SK-N-SH treated with all-trans-retinoic acid at 6 μM for 48 hours (cell line): Measurements from ENCODE around the gene BRD2.

Experiments used
- ATAC-seq: fragments of 200-7000 bp; cut with Tn5 transposase; 3 replicates; pipeline ENCODE4 v1.9.1; 2020; ENCODE audit warnings: mild to moderate bottlenecking, moderate library complexity
- ARNTL ChIP-seq: fragments of 450-650 bp; formaldehyde crosslinking; IDR thresholded peaks from 2 replicates; pipeline ENCODE4 v1.5.0; 2020; ENCODE audit warnings: low read depth, mild to moderate bottlenecking, moderate library complexity, borderline replicate concordance
- BACH2 ChIP-seq: fragments of 250-450 bp; sonication (Bioruptor Pico); IDR thresholded peaks from 2 replicates; pipeline ENCODE4 v1.9.0; 2021; ENCODE audit warnings: mild to moderate bottlenecking, borderline replicate concordance
- CSDC2 ChIP-seq: fragments of 250-450 bp; sonication (Bioruptor Pico); IDR thresholded peaks from 2 replicates; pipeline ENCODE4 v1.5.0; 2020; ENCODE audit warnings: mild to moderate bottlenecking, moderate library complexity
- ESRRG ChIP-seq: fragments of 250-450 bp; sonication (Bioruptor Pico); IDR thresholded peaks from 2 replicates; pipeline ENCODE4 v1.6.1; 2021; ENCODE audit warnings: mild to moderate bottlenecking
- ISL1 ChIP-seq: fragments of 250-450 bp; sonication (Bioruptor Pico); IDR thresholded peaks from 2 replicates; pipeline ENCODE4 v2.1.2; 2022; ENCODE audit warnings: mild to moderate bottlenecking, moderate library complexity
- OSR1 ChIP-seq: fragments of 250-450 bp; sonication (Bioruptor Pico); IDR thresholded peaks from 2 replicates; pipeline ENCODE4 v1.8.0; 2022; ENCODE audit warnings: moderate library complexity, mild to moderate bottlenecking, inconsistent platforms
- PPARA ChIP-seq: fragments of 250-450 bp; sonication (Bioruptor Pico); IDR thresholded peaks from 2 replicates; pipeline ENCODE4 v1.5.0; 2020; ENCODE audit warnings: mild to moderate bottlenecking, borderline replicate concordance
- RARB ChIP-seq: fragments of 250-450 bp; sonication (Bioruptor Pico); IDR thresholded peaks from 2 replicates; pipeline ENCODE4 v1.8.0; 2021; ENCODE audit warnings: mild to moderate bottlenecking, moderate library complexity
- SNAI2 ChIP-seq: fragments of 250-450 bp; sonication (Bioruptor Pico); IDR thresholded peaks from 2 replicates; pipeline ENCODE4 v1.5.0; 2020; ENCODE audit warnings: mild to moderate bottlenecking, moderate library complexity
- TCF4 ChIP-seq: fragments of 250-450 bp; sonication (Bioruptor Pico); IDR thresholded peaks from 2 replicates; pipeline ENCODE4 v1.8.0; 2021; ENCODE audit warnings: mild to moderate bottlenecking, moderate library complexity, borderline replicate concordance
- TOX ChIP-seq: fragments of 250-450 bp; sonication (Bioruptor Pico); IDR thresholded peaks from 2 replicates; pipeline ENCODE4 v1.8.0; 2021; ENCODE audit warnings: mild to moderate bottlenecking, moderate library complexity, borderline replicate concordance
- ZC3H10 ChIP-seq: fragments of 250-450 bp; sonication (Bioruptor Pico); IDR thresholded peaks from 2 replicates; pipeline ENCODE4 v1.5.1; 2021; ENCODE audit warnings: mild to moderate bottlenecking, moderate library complexity
- ZFP3 ChIP-seq: fragments of 250-450 bp; sonication (Bioruptor Pico); IDR thresholded peaks from 2 replicates; pipeline ENCODE4 v1.5.0; 2020; ENCODE audit warnings: mild to moderate bottlenecking, moderate library complexity
- ZFP30 ChIP-seq: fragments of 450-650 bp; formaldehyde crosslinking; IDR thresholded peaks from 2 replicates; pipeline ENCODE4 v1.5.0; 2022; ENCODE audit warnings: mild to moderate bottlenecking, moderate library complexity
- ZNF565 ChIP-seq: fragments of 450-650 bp; formaldehyde crosslinking; conservative IDR thresholded peaks from 2 replicates; pipeline ENCODE4 v1.5.0; 2020; ENCODE audit warnings: low read depth, mild to moderate bottlenecking, moderate library complexity
- ZNF70 ChIP-seq: fragments of 450-650 bp; formaldehyde crosslinking; IDR thresholded peaks from 2 replicates; pipeline ENCODE4 v1.5.0; 2020; ENCODE audit warnings: mild to moderate bottlenecking, moderate library complexity
- ZNF8 ChIP-seq: fragments of 450-650 bp; formaldehyde crosslinking; IDR thresholded peaks from 2 replicates; pipeline ENCODE4 v1.5.0; 2020; ENCODE audit warnings: mild to moderate bottlenecking, moderate library complexity
- TF ChIP-seq, protein P1 (sequence below): fragments of 250-450 bp; sonication (Bioruptor Pico); IDR thresholded peaks from 2 replicates; pipeline ENCODE4 v1.8.0; 2021; ENCODE audit warnings: low read depth, mild to moderate bottlenecking, moderate library complexity, borderline replicate concordance
- TF ChIP-seq, protein P2 (sequence below): fragments of 250-450 bp; sonication (Bioruptor Pico); IDR thresholded peaks from 2 replicates; pipeline ENCODE4 v1.5.0; 2020; ENCODE audit warnings: mild to moderate bottlenecking, moderate library complexity
- TF ChIP-seq, protein P3 (sequence below): fragments of 250-450 bp; sonication (Bioruptor Pico); IDR thresholded peaks from 2 replicates; pipeline ENCODE4 v1.8.0; 2020; ENCODE audit warnings: mild to moderate bottlenecking, moderate library complexity, borderline replicate concordance
- TF ChIP-seq, protein P4 (sequence below): fragments of 250-450 bp; sonication (Bioruptor Pico); IDR thresholded peaks from 2 replicates; pipeline ENCODE4 v1.5.1; 2021; ENCODE audit warnings: mild to moderate bottlenecking, moderate library complexity

BRD2 gene

DNA sequence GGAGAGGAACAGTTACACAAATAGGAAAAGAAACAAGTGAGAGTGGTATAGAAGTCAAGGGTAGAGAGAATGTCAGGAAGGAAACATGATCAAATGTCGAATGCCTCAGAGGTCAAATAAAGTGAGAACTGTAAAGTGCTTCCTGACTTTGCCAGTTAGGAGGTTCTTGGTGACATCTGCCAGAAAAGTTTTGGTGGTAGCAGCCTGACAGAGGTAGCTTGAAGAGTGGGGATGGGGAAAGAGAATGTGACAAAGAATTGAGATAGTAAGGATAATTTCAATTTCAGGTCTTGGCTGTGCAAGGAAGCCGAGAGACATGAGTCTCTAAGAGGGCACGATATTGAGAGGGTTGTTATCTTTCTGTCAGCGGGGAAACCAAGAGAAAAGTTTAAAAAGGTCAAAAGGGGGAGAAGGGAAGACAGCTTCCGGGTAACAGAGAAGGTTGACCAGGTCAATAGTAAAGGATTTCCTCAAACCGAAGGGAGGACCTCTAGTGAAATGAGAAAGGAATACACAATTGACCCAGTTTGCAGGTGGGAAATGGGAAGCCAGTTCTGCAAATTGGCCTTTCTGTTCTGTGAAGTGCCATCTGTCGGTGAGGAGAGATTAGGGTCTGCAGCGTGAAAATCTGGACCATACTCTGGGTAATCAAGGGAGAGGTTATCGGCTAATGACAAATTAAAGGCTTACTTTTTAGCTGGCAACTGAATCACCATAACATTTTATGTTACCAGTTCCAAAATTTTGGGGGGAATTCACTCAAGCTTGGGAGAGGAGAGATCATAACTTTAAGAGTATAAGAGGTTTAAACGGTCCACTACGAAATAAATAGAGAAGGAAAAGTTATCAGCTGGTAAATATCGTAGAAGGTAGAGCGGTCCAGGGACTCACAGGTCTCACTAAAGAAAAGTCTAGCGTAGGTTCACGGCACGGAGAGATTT, 973 bp upstream of the BRD2 start:
- no peak for ATAC-seq
- TF ChIP-seq PPARA (CRISPR knock-in tag) = no peak
- TF ChIP-seq, protein P1, sequence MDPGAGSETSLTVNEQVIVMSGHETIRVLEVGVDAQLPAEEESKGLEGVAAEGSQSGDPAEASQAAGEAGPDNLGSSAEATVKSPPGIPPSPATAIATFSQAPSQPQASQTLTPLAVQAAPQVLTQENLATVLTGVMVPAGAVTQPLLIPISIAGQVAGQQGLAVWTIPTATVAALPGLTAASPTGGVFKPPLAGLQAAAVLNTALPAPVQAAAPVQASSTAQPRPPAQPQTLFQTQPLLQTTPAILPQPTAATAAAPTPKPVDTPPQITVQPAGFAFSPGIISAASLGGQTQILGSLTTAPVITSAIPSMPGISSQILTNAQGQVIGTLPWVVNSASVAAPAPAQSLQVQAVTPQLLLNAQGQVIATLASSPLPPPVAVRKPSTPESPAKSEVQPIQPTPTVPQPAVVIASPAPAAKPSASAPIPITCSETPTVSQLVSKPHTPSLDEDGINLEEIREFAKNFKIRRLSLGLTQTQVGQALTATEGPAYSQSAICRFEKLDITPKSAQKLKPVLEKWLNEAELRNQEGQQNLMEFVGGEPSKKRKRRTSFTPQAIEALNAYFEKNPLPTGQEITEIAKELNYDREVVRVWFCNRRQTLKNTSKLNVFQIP (CRISPR knock-in tag) = no peak

DNA sequence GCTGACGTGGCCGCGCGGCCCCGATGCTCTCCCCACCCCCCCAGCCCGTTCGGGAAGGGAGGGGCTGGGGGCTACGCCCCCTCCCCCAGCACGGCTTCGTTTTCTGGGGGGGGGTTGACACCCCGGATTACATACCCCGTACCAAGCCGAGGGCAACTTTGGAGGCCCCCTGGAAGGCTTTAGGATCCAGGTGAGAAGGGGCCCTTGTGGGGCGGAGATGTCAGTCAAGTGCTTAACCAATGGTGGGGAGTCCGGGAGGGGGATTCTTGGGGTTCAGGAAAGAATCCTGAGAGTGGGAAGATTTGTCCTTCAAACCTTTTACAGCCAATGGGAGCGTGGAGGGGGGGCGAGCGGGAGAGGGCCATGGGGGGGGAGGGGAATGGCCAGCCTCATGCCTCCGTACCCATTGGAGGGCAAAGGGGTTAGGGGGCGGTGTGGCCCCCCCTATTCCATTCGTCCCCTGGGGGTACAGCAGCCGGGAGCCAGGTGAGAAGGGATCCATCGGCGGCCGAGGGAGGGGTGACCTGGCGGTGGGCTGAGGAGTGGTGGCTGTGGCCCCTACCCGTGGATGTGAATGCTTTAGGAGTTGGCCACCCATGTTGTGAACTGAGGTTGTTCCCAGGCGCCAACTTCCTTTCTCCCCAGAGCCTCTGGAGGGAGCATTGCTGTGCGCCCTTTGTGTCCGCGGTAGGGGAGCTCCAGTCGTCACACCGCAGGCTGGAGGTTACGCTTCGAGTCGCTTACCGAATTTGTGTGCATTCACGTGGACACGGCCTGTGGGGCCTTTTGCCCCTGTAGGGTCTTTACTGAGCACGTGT, 682 bp downstream of the BRD2 start:
- TF ChIP-seq RARB (no peak), ESRRG (no peak), TOX (no peak), ZNF565 (CRISPR knock-in tag) (no peak), ZNF70 (CRISPR knock-in tag) (no peak), SNAI2 (CRISPR knock-in tag) (no peak), BACH2 (CRISPR knock-in tag) (no peak), OSR1 (CRISPR knock-in tag) (no peak), CSDC2 (0 out of 2 replicates have a peak, but pooled peaks have one; percentile 52), ZC3H10 (CRISPR knock-in tag) (no peak), ZFP3 (CRISPR knock-in tag) (peak; percentile 58; the same call in 1 of the 2 replicates), TCF4 (CRISPR knock-in tag) (no peak), ZFP30 (CRISPR knock-in tag) (no peak), ARNTL (CRISPR knock-in tag) (no peak), ZNF8 (CRISPR knock-in tag) (no peak), ISL1 (CRISPR knock-in tag) (no peak), PPARA (CRISPR knock-in tag) (no peak)
- TF ChIP-seq, protein P1 (CRISPR knock-in tag) = no peak
- TF ChIP-seq, protein P2, sequence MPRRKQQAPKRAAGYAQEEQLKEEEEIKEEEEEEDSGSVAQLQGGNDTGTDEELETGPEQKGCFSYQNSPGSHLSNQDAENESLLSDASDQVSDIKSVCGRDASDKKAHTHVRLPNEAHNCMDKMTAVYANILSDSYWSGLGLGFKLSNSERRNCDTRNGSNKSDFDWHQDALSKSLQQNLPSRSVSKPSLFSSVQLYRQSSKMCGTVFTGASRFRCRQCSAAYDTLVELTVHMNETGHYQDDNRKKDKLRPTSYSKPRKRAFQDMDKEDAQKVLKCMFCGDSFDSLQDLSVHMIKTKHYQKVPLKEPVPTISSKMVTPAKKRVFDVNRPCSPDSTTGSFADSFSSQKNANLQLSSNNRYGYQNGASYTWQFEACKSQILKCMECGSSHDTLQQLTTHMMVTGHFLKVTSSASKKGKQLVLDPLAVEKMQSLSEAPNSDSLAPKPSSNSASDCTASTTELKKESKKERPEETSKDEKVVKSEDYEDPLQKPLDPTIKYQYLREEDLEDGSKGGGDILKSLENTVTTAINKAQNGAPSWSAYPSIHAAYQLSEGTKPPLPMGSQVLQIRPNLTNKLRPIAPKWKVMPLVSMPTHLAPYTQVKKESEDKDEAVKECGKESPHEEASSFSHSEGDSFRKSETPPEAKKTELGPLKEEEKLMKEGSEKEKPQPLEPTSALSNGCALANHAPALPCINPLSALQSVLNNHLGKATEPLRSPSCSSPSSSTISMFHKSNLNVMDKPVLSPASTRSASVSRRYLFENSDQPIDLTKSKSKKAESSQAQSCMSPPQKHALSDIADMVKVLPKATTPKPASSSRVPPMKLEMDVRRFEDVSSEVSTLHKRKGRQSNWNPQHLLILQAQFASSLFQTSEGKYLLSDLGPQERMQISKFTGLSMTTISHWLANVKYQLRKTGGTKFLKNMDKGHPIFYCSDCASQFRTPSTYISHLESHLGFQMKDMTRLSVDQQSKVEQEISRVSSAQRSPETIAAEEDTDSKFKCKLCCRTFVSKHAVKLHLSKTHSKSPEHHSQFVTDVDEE (CRISPR knock-in tag) = 0 out of 2 replicates have a peak, but pooled peaks have one; percentile 31
- TF ChIP-seq, protein P3, sequence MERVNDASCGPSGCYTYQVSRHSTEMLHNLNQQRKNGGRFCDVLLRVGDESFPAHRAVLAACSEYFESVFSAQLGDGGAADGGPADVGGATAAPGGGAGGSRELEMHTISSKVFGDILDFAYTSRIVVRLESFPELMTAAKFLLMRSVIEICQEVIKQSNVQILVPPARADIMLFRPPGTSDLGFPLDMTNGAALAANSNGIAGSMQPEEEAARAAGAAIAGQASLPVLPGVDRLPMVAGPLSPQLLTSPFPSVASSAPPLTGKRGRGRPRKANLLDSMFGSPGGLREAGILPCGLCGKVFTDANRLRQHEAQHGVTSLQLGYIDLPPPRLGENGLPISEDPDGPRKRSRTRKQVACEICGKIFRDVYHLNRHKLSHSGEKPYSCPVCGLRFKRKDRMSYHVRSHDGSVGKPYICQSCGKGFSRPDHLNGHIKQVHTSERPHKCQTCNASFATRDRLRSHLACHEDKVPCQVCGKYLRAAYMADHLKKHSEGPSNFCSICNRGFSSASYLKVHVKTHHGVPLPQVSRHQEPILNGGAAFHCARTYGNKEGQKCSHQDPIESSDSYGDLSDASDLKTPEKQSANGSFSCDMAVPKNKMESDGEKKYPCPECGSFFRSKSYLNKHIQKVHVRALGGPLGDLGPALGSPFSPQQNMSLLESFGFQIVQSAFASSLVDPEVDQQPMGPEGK (CRISPR knock-in tag) = peak; percentile 100
- TF ChIP-seq, protein P4, sequence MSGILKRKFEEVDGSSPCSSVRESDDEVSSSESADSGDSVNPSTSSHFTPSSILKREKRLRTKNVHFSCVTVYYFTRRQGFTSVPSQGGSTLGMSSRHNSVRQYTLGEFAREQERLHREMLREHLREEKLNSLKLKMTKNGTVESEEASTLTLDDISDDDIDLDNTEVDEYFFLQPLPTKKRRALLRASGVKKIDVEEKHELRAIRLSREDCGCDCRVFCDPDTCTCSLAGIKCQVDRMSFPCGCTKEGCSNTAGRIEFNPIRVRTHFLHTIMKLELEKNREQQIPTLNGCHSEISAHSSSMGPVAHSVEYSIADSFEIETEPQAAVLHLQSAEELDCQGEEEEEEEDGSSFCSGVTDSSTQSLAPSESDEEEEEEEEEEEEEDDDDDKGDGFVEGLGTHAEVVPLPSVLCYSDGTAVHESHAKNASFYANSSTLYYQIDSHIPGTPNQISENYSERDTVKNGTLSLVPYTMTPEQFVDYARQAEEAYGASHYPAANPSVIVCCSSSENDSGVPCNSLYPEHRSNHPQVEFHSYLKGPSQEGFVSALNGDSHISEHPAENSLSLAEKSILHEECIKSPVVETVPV = no peak
- peak; percentile 2 for ATAC-seq
